Astrocyte (in vitro differentiated cells and primary cell): ENCODE results near the gene RDH5.

Source experiments
- EZH2 ChIP-seq: IDR thresholded peaks from 2 replicates; pipeline ENCODE4 v1.6.1; 2012; ENCODE audit warnings: mild to moderate bottlenecking, low read length, inconsistent platforms; ENCODE audit not compliant: insufficient read depth
- TF ChIP-seq, protein P1 (sequence below): IDR thresholded peaks from 2 replicates; pipeline ENCODE4 v1.5.1; 2011; ENCODE audit warnings: low read depth, mild to moderate bottlenecking, inconsistent platforms, low read length, moderate library complexity; ENCODE audit not compliant: insufficient read depth

DNA sequence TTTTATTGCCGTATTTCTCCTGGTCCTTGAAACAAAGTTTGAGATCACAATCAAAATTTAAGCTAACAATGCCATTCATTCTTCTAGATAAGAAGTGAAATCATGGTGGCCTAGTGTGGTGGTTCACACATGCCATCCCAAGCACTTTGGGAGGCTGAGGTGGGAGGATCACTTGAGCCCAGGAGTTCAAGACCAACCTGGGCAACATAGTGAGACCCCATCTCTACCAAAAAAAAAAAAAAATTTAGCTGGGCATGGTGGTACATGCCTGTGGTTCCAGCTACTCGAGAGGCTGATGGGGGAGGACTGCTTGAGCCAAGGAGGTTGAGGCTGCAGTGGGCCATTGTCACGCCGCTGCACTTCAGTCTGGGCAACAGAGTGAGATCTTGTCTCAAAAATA lies 47.0 kb downstream of the RDH5 start:
- TF ChIP-seq, protein P1, sequence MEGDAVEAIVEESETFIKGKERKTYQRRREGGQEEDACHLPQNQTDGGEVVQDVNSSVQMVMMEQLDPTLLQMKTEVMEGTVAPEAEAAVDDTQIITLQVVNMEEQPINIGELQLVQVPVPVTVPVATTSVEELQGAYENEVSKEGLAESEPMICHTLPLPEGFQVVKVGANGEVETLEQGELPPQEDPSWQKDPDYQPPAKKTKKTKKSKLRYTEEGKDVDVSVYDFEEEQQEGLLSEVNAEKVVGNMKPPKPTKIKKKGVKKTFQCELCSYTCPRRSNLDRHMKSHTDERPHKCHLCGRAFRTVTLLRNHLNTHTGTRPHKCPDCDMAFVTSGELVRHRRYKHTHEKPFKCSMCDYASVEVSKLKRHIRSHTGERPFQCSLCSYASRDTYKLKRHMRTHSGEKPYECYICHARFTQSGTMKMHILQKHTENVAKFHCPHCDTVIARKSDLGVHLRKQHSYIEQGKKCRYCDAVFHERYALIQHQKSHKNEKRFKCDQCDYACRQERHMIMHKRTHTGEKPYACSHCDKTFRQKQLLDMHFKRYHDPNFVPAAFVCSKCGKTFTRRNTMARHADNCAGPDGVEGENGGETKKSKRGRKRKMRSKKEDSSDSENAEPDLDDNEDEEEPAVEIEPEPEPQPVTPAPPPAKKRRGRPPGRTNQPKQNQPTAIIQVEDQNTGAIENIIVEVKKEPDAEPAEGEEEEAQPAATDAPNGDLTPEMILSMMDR, result no peak
- no peak for TF ChIP-seq EZH2
